NCI-H69 (cell line): ENCODE data around the gene BCL6B.
A peak's percentile ranks its signal among the peaks of the same experiment; 100 is the strongest.
"Not testable (repeated sequence)": the region's sequence is repeated elsewhere in the genome, so short reads cannot be mapped to it uniquely, and the experiment has no call there.

Experiments
- DNase-seq: peaks from one replicate; lab custom pipeline; 2025; lab: John Stamatoyannopoulos, UW

BCL6B gene

DNA sequence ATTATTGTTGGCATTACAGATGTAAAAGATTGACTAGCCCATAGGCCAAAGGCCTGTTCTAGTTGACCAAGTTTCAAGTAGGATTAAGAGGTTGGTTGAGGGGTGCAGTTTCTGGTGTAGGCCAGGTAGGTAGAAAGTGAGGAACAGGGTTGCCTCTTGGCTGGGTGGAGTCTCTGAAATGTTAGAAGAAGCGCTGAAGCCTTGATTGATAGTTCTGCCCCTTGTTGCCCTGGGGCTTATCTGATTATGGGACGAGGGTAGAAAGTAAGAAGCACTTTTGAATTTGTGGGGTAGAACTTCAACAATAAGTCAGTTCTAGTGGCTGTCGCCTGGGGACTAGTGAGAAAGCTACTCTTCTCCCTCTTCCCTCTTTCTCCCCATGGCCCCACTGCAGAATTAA is 6.2 kb downstream of the BCL6B start:
- no peak for DNase-seq

- no peak for DNase-seq
These were observed 6.8 kb downstream of the BCL6B start for GRCh38 chr17:7029659-7030058.

- DNase-seq: no peak
These were observed 12.2 kb downstream of the BCL6B start for GRCh38 chr17:7034955-7035590.

DNA sequence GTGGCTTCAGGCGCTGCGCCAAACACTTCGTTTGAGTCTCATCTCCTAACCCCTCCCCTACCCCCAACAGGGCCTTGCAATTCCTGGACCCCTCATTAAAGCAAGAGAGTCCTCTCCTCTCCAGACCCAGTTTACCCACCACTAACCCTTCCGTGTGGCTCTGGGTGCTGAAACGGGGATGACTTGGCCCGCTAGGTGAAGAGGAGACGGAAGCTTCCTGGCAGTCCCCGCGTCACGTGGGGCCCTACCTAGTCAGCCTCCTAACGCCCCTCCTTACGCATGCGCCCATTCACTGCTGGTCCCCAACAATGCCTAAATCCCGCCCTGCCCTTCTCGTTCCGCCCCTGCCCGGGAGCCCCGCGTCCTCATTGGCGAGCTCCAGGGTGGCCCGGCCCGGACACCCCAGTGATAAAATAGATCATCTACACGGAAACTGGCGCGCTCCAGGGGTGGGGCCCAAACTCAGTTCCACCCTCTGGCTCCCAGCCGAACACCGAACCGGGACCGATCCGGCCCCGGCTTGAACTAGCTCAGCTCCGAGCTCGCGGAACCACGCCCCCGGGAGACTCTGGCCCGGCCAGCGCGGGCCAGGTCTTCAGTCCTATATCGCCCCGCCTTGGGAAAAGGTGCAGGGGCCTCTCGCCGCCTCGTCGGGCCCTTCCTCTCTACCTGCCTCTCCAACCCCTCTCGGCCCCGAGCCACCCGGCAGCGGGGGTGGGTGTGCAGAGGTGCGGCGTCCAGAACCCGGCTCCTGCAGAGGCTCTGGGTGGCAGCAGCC is 12.9 kb downstream of the BCL6B start, which contains the start of gene SLC16A13:
Gene SLC16A13, plus strand, starts transcription at position 425 of the 778 bp plus-strand sequence. CDS start 368 bp downstream, outside the sequence.
- peak; percentile 93 for DNase-seq

DNA sequence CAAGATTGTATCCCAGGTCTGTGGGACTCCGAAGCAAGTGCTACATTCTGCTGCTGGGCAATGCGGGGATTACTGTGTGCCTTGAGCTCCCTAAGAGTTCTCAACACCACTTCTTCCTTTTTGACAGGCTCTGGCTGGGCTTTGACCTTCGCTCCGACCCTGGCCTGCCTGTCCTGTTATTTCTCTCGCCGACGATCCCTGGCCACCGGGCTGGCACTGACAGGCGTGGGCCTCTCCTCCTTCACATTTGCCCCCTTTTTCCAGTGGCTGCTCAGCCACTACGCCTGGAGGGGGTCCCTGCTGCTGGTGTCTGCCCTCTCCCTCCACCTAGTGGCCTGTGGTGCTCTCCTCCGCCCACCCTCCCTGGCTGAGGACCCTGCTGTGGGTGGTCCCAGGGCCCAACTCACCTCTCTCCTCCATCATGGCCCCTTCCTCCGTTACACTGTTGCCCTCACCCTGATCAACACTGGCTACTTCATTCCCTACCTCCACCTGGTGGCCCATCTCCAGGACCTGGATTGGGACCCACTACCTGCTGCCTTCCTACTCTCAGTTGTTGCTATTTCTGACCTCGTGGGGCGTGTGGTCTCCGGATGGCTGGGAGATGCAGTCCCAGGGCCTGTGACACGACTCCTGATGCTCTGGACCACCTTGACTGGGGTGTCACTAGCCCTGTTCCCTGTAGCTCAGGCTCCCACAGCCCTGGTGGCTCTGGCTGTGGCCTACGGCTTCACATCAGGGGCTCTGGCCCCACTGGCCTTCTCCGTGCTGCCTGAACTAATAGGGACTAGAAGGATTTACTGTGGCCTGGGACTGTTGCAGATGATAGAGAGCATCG is 15.4 kb downstream of the BCL6B start:
- no peak for DNase-seq

DNA sequence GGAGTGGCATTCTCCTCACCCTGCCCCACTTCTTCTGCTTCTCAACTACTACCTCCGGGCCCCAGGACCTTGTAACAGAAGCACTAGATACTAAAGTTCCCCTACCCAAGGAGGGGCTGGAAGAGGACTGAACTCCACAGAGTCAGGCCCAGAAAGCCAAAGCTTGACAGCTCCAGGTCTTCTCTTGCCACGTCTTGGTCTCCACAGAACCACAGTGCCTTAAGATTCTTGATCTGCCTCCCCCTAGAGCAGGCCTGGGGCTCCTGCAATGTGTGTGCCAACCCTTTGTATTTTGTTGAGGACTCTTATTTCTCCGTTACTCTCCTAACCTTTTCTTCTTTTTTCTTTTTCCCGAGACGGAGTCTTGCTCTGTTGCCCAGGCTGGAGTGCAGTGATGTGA is 17.0 kb downstream of the BCL6B start:
- no peak for DNase-seq

GRCh38 chr17:7041607-7042500 is 19.0 kb downstream of the BCL6B start:
- DNase-seq: no peak

GRCh38 chr17:7042501-7043181 is 19.8 kb downstream of the BCL6B start:
- no peak for DNase-seq

GRCh38 chr17:7043182-7043496 is 20.3 kb downstream of the BCL6B start:
- no peak for DNase-seq

- peak; percentile 89 for DNase-seq
These were observed 20.8 kb downstream of the BCL6B start, which contains the start of gene SLC16A11 for GRCh38 chr17:7043497-7044198. SLC16A11 (minus strand) TSS chr17:7044092; CDS start chr17:7043513, 579 bp downstream.

GRCh38 chr17:7045492-7046126 is 22.8 kb downstream of the BCL6B start:
- peak; percentile 43 for DNase-seq

DNA sequence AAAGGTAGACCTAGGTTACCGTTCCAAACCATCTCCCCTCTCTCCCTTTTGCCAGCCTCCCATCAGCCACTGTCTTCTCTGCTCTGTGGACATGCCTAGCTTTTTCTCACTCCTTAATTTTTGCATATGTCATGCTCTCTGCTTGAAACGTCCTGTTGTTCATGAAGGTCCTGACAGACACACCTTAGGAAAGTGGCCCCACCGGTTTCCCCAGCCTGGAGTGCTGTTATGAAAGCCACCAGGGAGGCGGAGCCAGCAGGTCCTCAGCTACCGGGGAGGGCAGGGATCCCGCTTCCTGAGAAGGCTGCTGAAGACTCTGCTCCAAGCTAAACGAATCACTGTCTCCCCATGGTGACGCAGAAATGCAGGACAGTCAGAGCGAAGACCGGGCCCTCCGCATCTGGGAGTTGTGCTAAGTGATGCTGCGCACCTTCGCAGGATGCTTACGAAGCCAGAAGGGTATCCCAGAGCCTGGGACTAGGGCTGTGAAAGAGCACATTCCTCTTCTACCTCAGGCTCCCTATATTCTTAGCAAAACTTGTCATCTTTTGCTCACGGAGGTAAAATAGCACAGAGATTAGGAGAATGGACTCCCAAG is 23.4 kb downstream of the BCL6B start:
- DNase-seq: no peak

DNA sequence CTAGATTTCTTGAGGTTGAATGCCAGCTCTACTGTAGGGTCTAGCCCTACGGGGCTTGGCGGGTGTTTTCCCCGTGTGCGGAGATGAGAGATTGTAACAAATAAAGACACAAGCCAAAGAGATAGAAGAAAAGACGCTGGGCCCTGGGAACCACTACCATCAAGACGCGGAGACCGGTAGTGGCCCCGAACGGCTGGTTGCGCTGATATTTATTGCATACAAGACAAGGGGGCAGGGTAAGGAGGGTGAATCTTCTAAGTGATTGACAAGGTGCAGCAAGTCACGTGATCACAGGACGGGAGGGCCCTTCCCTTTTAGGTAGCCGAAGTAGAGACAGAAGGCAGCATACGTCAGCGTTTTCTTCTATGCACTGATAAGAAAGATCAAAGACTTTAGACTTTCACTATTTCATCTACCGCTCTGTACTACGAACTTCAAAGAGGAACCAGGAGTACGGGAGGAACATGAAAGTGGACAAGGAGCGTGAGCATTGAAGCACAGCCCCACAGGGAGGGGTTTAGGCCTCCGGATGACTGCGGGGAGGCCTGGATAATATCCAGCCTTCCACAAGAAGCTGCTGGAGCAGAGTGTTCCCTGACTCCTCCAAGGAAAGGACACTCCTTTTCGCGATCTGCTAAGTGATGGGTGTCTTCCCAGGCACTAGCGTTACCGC is 24.0 kb downstream of the BCL6B start:
- not testable (repeated sequence) for DNase-seq

DNA sequence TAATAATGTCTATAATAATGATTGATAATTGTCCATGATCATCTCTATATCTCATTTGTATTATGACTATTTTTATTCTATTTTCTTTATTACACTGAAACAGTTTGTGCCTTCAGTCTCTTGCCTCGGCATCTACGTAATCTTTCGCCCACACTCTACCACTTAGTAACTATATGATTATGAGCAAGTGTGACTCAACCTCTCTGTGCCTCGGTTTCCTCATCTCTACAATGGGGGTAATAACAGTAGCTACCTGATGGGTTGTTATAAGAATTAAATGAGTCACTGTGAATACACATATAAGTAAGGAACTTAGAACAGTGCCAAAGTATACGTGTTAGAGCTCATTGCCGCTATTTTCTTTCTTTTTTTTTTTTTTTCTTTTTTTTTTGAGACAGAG is 24.7 kb downstream of the BCL6B start:
- no peak for DNase-seq

- DNase-seq: no peak
These were observed 26.1 kb downstream of the BCL6B start for GRCh38 chr17:7048968-7049367.

GRCh38 chr17:7050583-7050982 is 27.7 kb downstream of the BCL6B start:
- not testable (repeated sequence) for DNase-seq

GRCh38 chr17:7056386-7056785 is 33.5 kb downstream of the BCL6B start:
- no peak for DNase-seq

GRCh38 chr17:7058831-7059447 is 36.1 kb downstream of the BCL6B start:
- no peak for DNase-seq
